NCI-H69 (cell line): ENCODE results near the gene ZNF217.
"Not testable (repeated sequence)": the region's sequence is repeated elsewhere in the genome, so short reads cannot be mapped to it uniquely, and the experiment has no call there.

Experiments used
- DNase-seq: peaks from one replicate; lab custom pipeline; 2025; lab: John Stamatoyannopoulos, UW

ZNF217 gene

DNA sequence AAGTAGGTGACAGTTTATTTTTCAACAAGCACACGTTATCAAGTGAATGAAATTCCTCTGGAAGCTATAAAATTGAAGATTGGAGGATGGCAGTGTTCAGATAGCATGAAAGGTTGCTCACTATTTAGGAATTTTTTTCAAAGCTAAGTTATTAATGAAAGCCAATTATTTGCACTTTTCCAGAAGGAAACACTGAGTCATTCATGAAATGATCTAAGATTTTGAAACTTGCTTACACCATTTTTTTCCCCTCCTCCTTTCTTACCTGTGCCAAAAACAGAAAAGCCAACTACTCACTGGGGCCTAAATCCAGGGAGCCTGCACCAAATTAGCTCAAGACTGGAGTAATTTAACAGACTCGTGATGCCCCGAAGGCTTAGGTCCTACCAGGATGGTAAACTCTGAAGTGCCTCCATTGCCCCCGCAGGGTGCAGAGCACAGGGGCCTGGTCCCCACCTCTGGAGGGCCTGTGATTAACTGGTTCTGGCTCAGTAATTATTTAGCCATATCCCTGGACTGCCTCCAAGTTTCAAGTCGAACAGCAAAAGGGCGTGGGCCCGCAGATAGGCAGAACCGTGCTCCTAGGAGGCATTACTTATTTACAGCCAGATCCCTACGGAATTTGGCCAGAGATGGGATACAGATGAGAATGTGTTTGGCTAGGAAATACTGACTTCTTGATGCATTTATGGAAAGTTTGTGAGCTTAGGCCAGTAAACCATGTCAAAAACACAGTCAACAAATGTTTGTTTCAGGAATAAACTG is 28.0 kb upstream of the ZNF217 start:
- peak; percentile 23 for DNase-seq

DNA sequence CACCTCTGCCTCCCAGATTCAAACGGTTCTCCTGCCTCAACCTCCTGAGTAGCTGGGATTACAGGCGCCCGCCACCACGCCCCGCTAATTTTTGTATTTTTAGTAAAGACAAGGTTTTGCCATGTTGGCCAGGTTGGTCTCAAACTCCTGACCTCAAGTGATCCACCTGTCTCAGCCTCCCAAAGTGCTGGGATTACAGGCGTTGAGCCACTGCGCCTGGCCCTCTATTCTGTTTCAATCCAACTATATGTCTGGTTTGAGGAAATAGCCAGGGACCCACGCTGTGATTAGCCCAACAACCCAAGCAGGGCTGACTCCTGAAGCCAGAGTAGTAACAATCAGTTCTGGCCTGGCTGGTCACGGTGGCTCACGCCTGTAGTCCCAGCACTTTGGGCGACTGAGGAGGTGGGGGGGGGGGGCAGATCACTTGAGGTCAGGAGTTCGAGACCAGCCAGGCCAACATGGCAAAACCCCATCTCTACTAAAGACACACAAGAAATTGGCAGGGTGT is 24.9 kb upstream of the ZNF217 start:
- DNase-seq, result not testable (repeated sequence)

DNA sequence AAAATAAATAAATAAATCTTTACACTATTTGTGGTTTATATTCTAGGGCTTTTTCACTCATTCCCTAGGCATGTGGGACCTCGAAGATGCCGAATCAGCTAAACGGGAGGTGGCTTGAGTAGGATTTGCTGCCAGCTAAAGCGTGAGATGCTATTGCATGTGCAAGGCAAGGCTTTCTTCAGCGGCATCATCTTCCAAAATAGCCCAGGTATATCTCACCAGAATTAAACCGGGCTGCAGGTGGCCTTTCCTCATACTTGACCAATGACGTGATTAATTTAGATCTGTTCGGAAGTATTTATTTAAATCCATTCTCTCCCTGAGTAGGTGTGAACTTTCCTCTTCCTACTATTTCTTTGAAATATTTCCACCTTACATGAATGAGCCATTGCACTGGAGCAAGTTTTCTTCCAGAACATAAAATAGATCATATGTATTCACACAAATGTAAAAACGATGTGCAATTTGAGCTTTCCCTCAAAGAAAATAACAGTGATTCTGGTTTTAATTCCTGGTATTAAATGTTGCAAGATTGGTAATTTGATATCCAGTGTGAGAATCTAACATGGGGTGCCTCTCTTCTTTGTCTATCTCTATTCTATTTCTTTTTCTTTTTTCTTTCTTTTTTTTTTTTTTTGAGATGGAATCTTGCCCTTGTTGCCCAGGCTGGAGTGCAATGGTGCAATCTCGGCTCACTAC is 24.3 kb upstream of the ZNF217 start:
- no peak for DNase-seq

DNA sequence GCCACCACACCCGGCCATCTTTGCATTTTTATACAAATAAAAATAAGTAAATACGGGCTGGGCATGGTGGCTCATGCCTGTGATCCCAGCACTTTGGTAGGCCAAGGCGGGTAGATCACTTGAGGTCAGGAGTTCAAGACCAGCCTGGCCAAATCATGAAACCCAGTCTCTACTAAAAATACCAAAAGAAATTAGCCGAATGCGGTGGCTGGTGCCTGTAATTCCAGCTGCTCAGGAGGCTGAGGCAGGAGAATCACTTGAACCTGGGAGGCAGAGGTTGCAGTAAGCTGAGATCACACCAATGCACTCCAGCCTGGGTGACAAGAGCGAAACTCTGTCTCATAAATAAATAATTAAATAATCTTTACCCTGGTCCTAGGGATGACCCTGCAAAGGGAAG is 22.9 kb upstream of the ZNF217 start:
- DNase-seq, result not testable (repeated sequence)

DNA sequence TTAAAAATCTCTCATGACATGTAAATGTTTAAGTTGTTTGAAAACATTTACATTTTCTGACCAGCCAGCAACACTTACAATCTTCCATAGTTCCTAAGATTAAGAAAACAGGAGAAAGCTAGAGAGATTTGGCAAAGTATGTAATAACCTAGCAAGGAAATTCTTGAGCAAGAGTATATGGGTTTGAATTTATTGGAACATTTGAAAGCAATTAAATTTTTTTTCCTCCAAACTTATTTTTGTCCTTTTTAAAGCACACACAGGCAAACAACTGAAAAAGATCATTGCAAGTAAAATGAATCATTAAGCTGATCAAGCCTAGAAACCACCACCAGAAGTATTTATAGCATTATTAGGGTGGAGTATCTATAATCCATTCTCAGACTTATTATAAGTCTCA is 20.1 kb upstream of the ZNF217 start:
- no peak for DNase-seq

DNA sequence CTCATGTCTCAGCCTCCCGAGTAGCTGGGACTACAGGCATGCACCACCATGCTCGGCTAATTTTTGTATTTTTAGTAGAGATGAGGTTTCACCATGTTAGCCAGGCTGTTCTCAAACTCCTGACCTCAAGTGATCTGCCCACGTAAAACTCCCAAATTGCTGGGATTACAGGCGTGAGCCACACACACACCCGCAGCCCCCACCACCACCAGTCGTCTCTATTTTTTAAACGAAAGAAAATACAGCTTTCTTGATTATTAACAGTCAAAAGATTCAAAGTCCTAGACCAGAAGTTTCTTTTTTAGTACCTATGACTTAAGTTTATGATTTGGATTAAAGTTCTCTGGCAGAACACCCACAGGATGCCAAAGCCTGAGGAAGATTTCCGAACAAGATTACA is 18.6 kb upstream of the ZNF217 start:
- DNase-seq, result not testable (repeated sequence)

DNA sequence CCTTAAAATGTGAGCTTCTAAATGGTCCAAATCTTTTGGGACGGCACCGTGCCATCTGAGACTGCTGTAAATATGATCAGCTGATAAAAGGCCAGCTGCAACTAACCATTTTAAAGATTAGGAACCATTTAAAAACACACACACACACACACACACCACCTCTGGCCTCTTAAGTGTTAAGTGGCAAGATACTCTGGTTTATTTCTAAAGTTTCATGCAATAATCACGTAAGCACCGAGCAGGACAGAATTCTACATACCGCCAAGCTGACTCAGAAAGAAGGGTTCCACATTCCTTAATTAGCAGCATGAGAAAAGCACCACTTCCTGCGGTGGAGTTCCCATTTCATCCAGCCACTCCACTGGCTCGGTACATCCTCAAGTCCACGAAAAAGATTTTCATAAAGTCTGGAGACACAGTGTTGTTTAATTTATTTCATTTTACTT is 17.8 kb upstream of the ZNF217 start:
- DNase-seq, result no peak

DNA sequence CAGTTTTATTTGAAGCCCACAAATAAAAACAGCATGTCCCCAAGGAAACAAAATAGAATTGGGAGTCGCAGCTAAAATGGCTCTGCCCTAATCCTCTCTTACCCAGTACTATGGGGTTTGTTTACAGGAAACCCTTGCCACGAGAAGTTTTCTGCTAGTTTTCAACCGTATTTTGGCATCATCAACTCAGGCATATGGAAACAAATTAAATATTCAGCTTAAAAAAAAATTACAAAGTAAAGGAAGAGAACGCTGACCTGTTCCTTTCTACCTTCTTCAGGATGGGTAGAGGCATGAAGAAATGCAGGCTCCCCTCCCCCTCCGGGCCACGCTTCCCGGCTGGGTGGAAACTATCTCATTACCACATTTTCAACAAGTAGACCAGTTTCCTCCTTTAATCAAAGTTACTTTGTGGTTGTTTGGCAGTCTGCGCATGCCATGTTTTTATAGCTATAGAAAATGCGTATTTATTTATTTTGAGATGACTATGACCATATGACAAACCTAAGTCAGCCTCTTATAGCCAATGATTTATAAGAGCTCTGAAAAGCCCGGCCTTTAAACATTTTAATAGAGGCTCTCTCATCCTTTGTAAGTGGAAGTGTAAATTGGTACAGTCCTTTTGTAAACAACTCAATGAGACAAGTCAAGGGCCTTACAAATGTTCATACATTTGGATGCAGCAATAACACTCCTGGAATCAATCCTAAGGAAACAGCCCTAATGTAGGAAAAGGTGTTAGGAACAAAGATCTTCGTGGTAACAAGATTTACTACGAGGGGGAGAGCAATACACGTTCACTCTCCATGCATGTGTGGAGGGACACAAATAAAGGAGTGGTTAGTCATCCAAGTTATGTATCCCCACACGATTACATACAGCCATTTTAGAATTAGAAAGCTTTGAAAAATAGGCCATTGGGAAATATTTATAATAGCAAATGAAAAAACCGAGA is 16.1 kb upstream of the ZNF217 start:
- DNase-seq, result no peak

DNA sequence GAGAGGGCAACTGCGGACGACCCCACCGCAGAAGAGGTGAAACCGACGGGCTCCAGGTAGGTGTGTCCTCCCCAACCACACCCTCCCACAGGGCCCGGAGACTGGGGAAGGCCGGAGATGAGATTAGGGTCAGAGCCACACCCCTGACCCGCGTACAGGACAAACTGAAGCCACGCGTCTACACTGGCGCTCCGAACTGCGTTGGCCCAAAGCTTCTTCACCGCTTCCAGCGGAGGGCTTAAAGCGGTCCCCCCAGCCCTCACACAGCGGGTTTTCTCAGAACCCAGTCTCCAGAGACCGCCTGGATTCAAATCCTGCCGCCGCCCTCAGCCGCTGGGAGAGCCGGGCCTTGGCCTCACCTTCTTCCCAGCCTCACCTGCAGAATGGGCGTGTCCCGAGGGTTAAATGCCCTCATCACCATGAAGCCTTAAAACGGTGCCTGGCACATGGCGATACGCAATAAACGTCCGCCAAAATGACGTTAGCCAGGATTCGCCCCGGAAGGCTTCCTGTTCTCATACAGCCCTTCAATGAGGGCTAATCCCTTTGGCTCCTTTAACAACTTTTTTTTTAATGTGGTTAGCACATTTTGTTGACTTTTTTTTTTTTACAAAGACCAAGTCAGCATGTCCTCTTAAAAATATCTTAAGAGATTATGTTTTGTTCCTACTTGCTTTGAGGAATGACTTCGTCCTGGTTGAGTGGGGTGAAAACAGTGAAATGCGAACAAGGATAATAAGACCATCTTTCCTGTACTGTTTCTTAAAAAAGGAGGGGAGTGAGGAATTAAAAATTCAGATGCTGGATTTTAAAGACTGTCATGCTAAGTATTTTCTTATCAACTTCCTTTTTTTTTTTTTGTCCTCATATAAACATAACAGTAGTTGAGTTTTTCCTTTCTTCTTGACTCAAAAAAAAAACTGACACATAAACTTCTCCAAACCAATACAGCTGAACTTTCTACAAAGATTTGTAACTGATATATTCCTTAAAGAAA is 15.1 kb upstream of the ZNF217 start:
- no peak for DNase-seq

DNA sequence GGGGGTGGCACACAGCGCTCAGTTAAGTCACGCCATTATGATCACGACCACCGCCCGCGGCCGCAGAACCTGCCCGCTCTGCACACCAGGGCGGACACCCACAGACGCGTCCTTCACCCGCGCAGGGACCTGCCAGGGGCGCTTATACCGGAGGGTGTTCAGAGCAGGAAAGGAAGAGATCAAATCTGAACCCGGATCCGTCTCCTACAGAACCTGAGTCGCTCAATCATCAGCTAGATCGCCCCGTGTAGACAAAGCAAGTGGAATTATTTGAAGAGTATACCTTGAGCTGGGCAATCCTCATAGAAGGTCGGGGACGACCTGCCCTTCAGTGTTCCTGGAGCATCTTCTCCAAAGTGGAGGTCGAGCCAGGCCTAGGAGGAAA is 14.4 kb upstream of the ZNF217 start:
- DNase-seq, result no peak

DNA sequence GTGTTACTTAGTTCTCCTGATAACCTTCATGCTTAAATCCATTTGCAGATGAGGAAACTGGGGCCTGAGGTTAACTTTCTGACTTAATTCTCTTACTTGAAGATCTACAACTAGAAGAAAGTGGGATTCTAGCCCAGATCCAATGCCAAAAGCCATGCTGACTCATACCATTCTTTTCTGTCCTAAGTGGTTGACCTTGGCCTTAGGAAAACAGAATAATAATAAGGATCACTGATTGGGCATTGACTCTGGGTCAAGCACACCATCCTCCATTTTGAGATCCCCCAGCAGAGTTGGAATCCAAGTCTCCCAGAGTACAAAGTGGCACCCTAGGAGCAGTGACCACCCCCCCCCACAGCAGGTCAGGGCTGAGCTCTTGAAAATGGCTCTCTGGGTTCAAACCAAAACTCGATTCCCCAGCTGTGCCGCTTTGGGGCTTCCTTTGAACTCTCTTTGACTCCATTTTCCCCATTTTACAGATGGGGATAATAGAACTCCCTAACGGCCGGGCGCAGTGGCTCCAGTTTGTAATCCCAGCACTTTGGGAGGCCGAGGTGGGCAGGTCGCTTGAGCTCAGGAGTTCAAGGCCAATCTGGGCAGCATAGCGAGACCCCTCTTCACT is 12.8 kb upstream of the ZNF217 start:
- no peak for DNase-seq

DNA sequence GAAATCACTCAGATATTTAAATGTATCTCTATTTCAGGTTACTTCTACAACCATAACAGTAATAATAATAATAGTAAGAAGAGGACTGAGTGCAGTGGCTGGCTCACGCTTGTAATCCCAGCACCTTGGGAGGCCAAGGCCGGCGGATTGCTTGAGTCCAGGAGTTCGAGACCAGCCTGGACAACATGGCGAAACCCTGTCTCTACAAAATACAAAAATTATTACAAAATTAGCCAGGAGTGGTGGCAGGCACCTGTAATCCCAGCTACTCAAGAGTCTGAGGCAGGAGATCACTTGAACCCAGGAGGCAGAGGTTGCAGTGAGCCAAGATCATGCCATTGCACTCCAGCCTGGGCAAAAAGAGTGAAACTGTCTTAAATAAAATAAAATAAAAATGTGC is 11.8 kb upstream of the ZNF217 start:
- DNase-seq, result not testable (repeated sequence)

DNA sequence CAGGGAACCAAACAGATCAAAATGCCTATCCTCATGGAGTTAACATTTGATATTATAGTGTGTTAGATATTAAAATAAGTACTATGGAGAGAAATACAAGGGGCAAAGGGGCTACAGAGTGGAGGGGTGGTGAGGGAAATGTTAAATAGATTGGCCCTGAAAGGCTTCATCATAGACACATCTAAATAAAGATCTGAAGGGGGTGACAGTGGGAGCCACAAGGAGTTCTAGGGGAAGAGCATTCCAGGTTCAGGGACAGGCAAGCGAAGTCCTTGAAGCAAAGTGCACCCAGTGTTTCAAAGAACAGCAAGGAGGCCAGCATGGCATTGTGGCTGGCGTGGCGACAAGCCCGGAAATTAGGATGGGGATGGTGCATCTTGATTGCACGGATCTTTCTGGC is 11.2 kb upstream of the ZNF217 start:
- DNase-seq, result not testable (repeated sequence)

DNA sequence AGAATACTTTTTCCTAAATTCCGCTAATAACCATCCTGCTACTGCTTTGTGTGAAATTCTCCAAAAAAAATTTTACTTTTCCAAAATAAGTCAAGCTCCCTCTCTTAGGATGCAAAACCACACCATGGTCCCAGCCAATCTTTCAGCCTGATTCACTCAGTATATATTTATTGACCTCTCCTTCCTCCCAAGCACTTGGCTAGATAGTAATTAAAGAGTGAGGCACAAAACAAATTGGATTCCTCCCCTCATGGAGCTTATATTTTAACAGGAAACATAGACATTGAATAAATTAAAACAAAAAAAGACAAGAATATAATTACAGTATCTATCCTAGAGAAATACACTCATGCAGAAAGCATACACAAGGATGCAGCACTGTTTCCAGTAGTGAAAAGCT is 9.0 kb upstream of the ZNF217 start:
- no peak for DNase-seq

DNA sequence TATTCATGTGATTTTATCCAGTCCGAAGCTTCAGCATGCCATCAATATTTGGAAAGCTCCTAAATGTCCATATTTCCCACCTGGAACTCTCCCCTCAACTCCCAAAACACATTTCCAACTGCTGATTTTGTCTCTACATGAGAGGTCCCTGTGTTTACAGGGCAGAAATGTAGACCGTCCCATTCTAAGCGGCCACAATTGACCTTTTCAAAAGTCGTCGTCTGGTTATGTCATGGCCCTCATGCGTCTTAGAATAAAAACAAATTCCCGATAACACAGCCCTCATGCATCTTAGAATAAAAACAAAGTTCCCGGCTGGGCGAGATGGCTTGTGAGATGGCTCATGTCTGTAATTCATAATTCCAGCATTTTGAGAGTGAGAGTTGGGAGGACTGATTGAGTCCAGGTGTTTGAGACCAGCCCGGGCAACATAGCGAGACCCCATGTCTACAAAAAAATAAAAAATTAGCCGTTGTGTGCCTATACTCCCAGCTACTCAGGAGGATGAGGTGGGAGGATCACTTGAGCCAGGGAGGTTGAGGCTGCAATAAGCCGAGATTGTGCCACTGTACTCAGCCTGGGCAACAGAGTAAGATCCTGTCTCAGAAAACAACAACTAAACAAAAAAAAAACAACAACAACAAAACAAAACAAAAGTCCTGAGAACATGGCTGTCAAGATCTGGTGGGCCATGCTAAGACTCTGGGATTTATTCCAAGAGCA is 6.4 kb upstream of the ZNF217 start:
- no peak for DNase-seq

DNA sequence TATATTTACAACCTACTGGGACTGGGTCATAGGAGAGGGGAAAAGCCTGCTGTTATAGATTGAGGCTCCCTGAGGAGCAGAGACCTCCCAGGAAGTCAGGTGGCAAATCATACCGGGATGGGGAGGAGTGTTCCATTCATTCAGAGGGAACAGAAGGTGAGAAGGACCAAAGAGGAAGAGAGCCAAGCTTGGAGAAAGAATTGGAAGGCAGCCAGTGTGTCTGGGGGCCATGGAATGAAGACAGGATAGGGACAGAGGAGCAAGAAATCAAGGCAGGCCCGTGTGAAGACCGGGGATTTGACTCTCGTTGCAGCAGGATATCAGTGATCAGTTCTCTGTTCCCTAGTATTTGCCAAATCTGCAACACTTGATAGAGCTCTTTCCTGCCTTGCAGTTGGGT is 5.7 kb upstream of the ZNF217 start:
- no peak for DNase-seq

DNA sequence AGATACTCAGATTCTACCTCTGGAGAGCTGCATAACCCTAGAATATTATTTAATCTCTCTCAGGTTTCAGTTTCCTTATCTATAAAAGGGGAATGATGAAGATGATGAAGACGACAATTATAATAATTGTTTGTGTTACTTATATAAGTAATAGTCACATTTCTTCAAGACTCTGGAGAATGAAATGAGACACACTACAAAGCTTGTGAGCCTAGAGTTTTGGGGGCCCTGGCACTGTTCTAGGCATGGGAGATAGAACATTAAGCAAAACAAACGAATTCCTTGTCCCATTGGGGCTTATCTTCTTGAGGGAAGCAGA is 5.4 kb upstream of the ZNF217 start:
- no peak for DNase-seq

DNA sequence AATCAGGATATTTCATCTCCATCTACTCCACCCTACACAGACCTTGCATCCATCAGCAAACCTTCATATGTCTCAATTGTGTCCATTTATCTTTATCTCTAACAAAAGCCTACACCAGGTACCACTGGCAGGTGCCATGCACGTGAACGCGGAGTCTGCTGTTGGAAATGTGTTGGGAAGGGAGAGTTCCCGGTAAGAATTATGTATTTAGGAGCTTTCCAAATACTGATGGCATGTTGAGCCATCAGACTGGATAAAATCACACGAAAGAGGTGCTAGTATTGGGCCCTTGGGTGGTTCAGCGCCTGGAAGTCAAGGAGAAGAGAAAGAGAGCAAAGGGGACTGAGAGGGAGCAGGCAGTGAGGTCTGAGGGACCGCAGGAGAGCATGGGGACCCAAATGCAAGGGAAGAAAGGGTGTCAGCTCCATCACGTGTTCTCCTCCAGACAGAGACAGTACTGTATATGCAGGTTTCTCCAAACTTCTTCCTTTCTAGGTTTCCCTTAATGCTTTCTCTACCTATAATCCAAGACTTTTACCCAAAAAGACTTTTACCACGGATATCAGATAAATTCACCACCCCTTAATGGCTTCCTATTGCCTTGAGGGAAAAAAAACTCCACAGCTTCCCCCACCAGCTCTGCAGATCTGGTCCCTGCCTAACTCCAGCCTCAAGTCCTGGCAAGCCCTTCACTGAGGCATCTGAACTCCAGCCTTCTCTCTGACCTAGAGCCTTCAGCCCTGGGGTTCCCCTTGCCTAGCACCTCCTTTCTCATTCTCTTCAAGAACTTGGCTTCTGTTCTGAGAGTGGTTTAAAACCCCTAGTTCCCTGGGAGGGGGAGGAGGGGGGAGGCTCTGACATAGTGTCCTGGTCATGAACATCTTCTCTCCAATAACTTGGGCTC is 4.8 kb upstream of the ZNF217 start:
- DNase-seq, result no peak

DNA sequence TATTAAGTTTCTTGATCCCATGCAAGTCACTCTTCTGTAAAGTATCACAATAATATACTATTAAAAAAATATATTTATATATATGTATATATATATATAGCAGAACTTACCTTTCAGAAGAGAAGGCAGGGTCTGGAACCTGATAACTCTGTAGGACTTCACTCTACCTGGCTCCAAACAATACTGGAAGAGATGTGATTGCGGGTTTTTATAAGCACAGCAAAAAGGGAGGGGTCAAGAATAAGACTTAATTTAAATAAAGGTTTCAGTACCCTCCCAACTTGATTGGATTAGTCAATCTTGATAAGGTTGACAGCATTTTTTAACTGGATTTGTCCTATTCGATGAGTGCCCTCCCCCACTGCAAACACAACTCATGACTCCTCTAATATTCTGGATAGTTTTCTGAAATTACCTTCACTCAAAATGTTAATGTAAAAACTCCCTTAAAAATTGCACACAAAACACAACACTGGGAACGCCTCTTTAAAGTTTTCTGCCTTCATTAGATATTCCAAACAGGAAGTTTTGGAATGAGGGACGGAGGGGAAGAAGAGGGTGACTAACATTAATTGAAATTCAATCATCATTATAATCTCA is 4.0 kb upstream of the ZNF217 start:
- no peak for DNase-seq
